Uterus (tissue), 4 donors: ENCODE results near the gene RAD51B. TPM values are rescaled to one million over a fixed set of nuclear protein-coding genes. Genes with fewer than 3 reads are reported as not detected.

Experiments
- DNase-seq, 2 donors: peaks; one replicate each; pipeline ENCODE4 v3.0.0-alpha.2; 2019 to 2020
- H3K27ac ChIP-seq, 2 donors: fragments of 200-600 bp; sonication (generic); 1 replicate in 1 of 2; 2 replicates in 1 of 2; pipeline ENCODE4 v1.5.1; 2016 to 2018
- H3K27me3 ChIP-seq, 2 donors: fragments of 200-600 bp; sonication (generic); one replicate each; pipeline ENCODE4 v1.5.1; 2018 to 2019; ENCODE audit warnings: control low read depth in 1 of 2
- H3K36me3 ChIP-seq, 2 donors: fragments of 200-600 bp; sonication (generic); one replicate each; pipeline ENCODE4 v1.5.1; 2019; ENCODE audit warnings: control low read depth in 1 of 2
- H3K4me1 ChIP-seq, 2 donors: fragments of 200-600 bp; sonication (generic); one replicate each; pipeline ENCODE4 v1.5.1; 2018 to 2019; ENCODE audit warnings: control low read depth in 1 of 2
- H3K4me3 ChIP-seq, 2 donors: fragments of 200-600 bp; sonication (generic); 1 replicate in 1 of 2; 2 replicates in 1 of 2; pipeline ENCODE4 v1.5.1; 2018 to 2019; ENCODE audit warnings: mild to moderate bottlenecking in 1 of 2
- H3K9me3 ChIP-seq, 2 donors: fragments of 200-600 bp; sonication (generic); one replicate each; pipeline ENCODE4 v1.5.1; 2019; ENCODE audit warnings: control low read depth in 1 of 2
- CTCF ChIP-seq, 4 experiments: fragments of 200-600 bp in 2 of 4; fragments of 450-650 bp in 2 of 4; sonication (generic) in 2 of 4; IDR thresholded peaks; one replicate each; pipeline ENCODE4 v1.5.1; 2016 to 2019; ENCODE audit warnings: antibody characterized with exemption in 4 of 4, mild to moderate bottlenecking in 2 of 4, moderate library complexity in 1 of 4
- POLR2A ChIP-seq, 2 donors: fragments of 450-650 bp; IDR thresholded peaks; one replicate each; pipeline ENCODE4 v1.6.1; 2016; ENCODE audit warnings: antibody characterized with exemption in 2 of 2, mild to moderate bottlenecking in 1 of 2, moderate library complexity in 1 of 2
- intact Hi-C: fragments of 100-400 bp; cut with DNase I; formaldehyde crosslinking; loops from one replicate; pipeline ENCODE4 v1.15.1; 2023; ENCODE audit warnings: low total_unique reads
- total RNA-seq, 4 donors: library from RNA; depleted of rRNA in 3 of 4; stranded (reverse); fragments of >200 nt in 3 of 4; gene quantifications; one replicate each; pipeline versions ENCODE4 v1.1.0 to v1.2.4, GENCODE V29; 2014 to 2023
- donor health status: DM: yes; HTN: yes; CAD: no.

Gene RAD51B
- total RNA-seq, 4 donors from 2014 or later: 29.5 to 100.0 (median 70.3) TPM

GRCh38 chr14:67918838-67919237 lies 99.3 kb downstream of the RAD51B start:
- H3K4me3 ChIP-seq: no peak overlapping the region
- intact Hi-C loops: no loop called here
- peak overlapping the region; percentile 59 to 71 for H3K27ac ChIP-seq
- H3K36me3 ChIP-seq: no peaks in the 10 kb centered on the region
- no peak for DNase-seq
- no peak for TF ChIP-seq POLR2A (IDR thresholded peaks at IDR 0.05)
- no peak for TF ChIP-seq CTCF (IDR thresholded peaks at IDR 0.05)
- H3K27me3 ChIP-seq: no peaks in the 10 kb centered on the region
- no peaks in the 10 kb centered on the region for H3K4me1 ChIP-seq
- H3K9me3 ChIP-seq: no peaks in the 10 kb centered on the region

- intact Hi-C loops: no loop called here
- Histone ChIP-seq H3K36me3 (no peaks in the 10 kb centered on the region), H3K4me3 (peak overlapping the region in 1 of 2 donors; percentile 8), H3K4me1 (no peaks in the 10 kb centered on the region), H3K27me3 (no peaks in the 10 kb centered on the region), H3K27ac (peak overlapping the region; percentile 59 to 71), H3K9me3 (no peaks in the 10 kb centered on the region)
- no peak for TF ChIP-seq POLR2A (IDR thresholded peaks at IDR 0.05)
- TF ChIP-seq CTCF (IDR thresholded peaks at IDR 0.05): no peak
- DNase-seq: no peak
These were observed 99.9 kb downstream of the RAD51B start for GRCh38 chr14:67919259-67920032.

GRCh38 chr14:67926821-67927220 lies 107.2 kb downstream of the RAD51B start:
- DNase-seq: no peak
- Histone ChIP-seq H3K27ac (no peak overlapping the region), H3K9me3 (peaks cover 0 to 15% of the 10 kb centered on the region in 2 donors), H3K4me3 (no peak overlapping the region), H3K27me3 (no peaks in the 10 kb centered on the region), H3K36me3 (no peaks in the 10 kb centered on the region), H3K4me1 (no peaks in the 10 kb centered on the region)
- intact Hi-C loops: no loop called here
- TF ChIP-seq CTCF (IDR thresholded peaks at IDR 0.05) (no peak), POLR2A (IDR thresholded peaks at IDR 0.05) (no peak)

GRCh38 chr14:67927244-67927643 lies 107.7 kb downstream of the RAD51B start:
- no peak for DNase-seq
- intact Hi-C loops: no loop called here

More at GRCh38 chr14:67927244-67927643, 107.7 kb downstream of the RAD51B start:
- Histone ChIP-seq H3K27me3 (no peaks in the 10 kb centered on the region), H3K36me3 (no peaks in the 10 kb centered on the region), H3K4me3 (no peak overlapping the region), H3K9me3 (peaks cover 0 to 15% of the 10 kb centered on the region in 2 donors), H3K27ac (no peak overlapping the region), H3K4me1 (no peaks in the 10 kb centered on the region)
- TF ChIP-seq CTCF (IDR thresholded peaks at IDR 0.05) (no peak), POLR2A (IDR thresholded peaks at IDR 0.05) (no peak)
